Endothelial cell (in vitro differentiated cells): Measurements from ENCODE around the gene IMP4. TPM values are rescaled to one million over a fixed set of nuclear protein-coding genes. Genes with fewer than 3 reads are reported as not detected.

Experiments used
- DNase-seq: peaks from one replicate; pipeline ENCODE4 v3.0.0; 2021; ENCODE audit warnings: low spot score
- H3K27ac Mint-ChIP-seq: one replicate; pipeline ENCODE4 v1.8.0; 2021; ENCODE audit warnings: mixed read lengths, inconsistent platforms; ENCODE audit not compliant: unreplicated experiment
- H3K27me3 Mint-ChIP-seq: one replicate; pipeline ENCODE4 v1.8.0; 2021; ENCODE audit warnings: mild to moderate bottlenecking, moderate library complexity, mixed read lengths, inconsistent platforms; ENCODE audit not compliant: unreplicated experiment
- H3K36me3 Mint-ChIP-seq: one replicate; pipeline ENCODE4 v1.8.0; 2021; ENCODE audit warnings: mild to moderate bottlenecking, low read depth, mixed read lengths, inconsistent platforms; ENCODE audit not compliant: unreplicated experiment
- H3K4me1 Mint-ChIP-seq: one replicate; pipeline ENCODE4 v1.8.0; 2021; ENCODE audit warnings: mild to moderate bottlenecking, mixed read lengths, inconsistent platforms; ENCODE audit not compliant: unreplicated experiment
- H3K4me3 Mint-ChIP-seq: one replicate; pipeline ENCODE4 v1.8.0; 2021; ENCODE audit warnings: mild to moderate bottlenecking, mixed read lengths, inconsistent platforms; ENCODE audit not compliant: unreplicated experiment
- H3K9me3 Mint-ChIP-seq: one replicate; pipeline ENCODE4 v1.8.0; 2021; ENCODE audit warnings: mixed read lengths, inconsistent platforms; ENCODE audit not compliant: unreplicated experiment
- CTCF ChIP-seq: fragments of 200-600 bp; sonication (generic); IDR thresholded peaks from one replicate; pipeline ENCODE4 v1.5.0; 2021; ENCODE audit warnings: antibody characterized with exemption; ENCODE audit not compliant: unreplicated experiment
- total RNA-seq: library from RNA; stranded (reverse); fragmentation: NEBNext Ultra II Directional; extraction: Animal tissue kit (Norgen Biotek cat#: 25700); gene quantifications from one replicate; pipeline ENCODE4 v1.2.1, GENCODE V29; 2021; ENCODE audit not compliant: unreplicated experiment

IMP4 gene
- total RNA-seq, 1 donor from 2014 or later, result 32.8 TPM

- Mint-ChIP-seq H3K4me3 (no peak overlapping the region), H3K27ac (no peak overlapping the region)
- no peak for TF ChIP-seq CTCF
These were observed 37.6 kb downstream of the IMP4 start for GRCh38 chr2:130380096-130380934.

GRCh38 chr2:130381145-130381544, 38.4 kb downstream of the IMP4 start:
- no peak for TF ChIP-seq CTCF
- no peak for DNase-seq
- H3K27ac Mint-ChIP-seq, result no peak overlapping the region
- H3K4me3 Mint-ChIP-seq, result no peak overlapping the region
- peaks cover 4% of the 10 kb centered on the region for H3K36me3 Mint-ChIP-seq
- peaks cover 5% of the 10 kb centered on the region for H3K27me3 Mint-ChIP-seq
- H3K9me3 Mint-ChIP-seq, result no peaks in the 10 kb centered on the region
- peaks cover 10% of the 10 kb centered on the region for H3K4me1 Mint-ChIP-seq

More at GRCh38 chr2:130380096-130380934, 37.6 kb downstream of the IMP4 start:
- Mint-ChIP-seq H3K9me3 (no peaks in the 10 kb centered on the region), H3K36me3 (peaks cover 10% of the 10 kb centered on the region), H3K4me1 (peaks cover 10% of the 10 kb centered on the region), H3K27me3 (peaks cover 5% of the 10 kb centered on the region)
- no peak for DNase-seq

- Mint-ChIP-seq H3K9me3 (no peaks in the 10 kb centered on the region), H3K27me3 (peaks cover 5% of the 10 kb centered on the region), H3K4me3 (no peak overlapping the region), H3K27ac (no peak overlapping the region), H3K4me1 (peaks cover 10% of the 10 kb centered on the region), H3K36me3 (peaks cover 3% of the 10 kb centered on the region)
- no peak for DNase-seq
- no peak for TF ChIP-seq CTCF
These were observed 38.9 kb downstream of the IMP4 start for GRCh38 chr2:130381619-130382018.

GRCh38 chr2:130382313-130382917, 39.7 kb downstream of the IMP4 start:
- no peak for DNase-seq
- peaks cover 10% of the 10 kb centered on the region for H3K4me1 Mint-ChIP-seq
- H3K27me3 Mint-ChIP-seq, result peaks cover 8% of the 10 kb centered on the region
- no peak overlapping the region for H3K4me3 Mint-ChIP-seq
- TF ChIP-seq CTCF, result no peak
- H3K27ac Mint-ChIP-seq, result no peak overlapping the region
- H3K36me3 Mint-ChIP-seq, result peaks cover 3% of the 10 kb centered on the region
- no peaks in the 10 kb centered on the region for H3K9me3 Mint-ChIP-seq

- no peak overlapping the region for H3K27ac Mint-ChIP-seq
These were observed 43.0 kb downstream of the IMP4 start for GRCh38 chr2:130385709-130386108.

More at GRCh38 chr2:130385709-130386108, 43.0 kb downstream of the IMP4 start:
- no peak for TF ChIP-seq CTCF
- Mint-ChIP-seq H3K27me3 (peaks cover 6% of the 10 kb centered on the region), H3K9me3 (no peaks in the 10 kb centered on the region), H3K4me3 (no peak overlapping the region), H3K4me1 (no peaks in the 10 kb centered on the region), H3K36me3 (peaks cover 4% of the 10 kb centered on the region)
- DNase-seq, result no peak
